H1 (cell line): Measurements from ENCODE around the gene ANO6. TPM values are rescaled to one million over a fixed set of nuclear protein-coding genes. Genes with fewer than 3 reads are reported as not detected.

Experiments used
- CTCF ChIA-PET: fragments of 300-600 bp; sonication (Branson Sonifier 250); formaldehyde crosslinking; loops from one replicate; lab custom pipeline; 2021; ENCODE audit not compliant: partially characterized antibody; lab: Charles Lee
- POLR2A ChIA-PET: fragments of 300-600 bp; sonication (Branson Sonifier 250); formaldehyde crosslinking; loops from one replicate; lab custom pipeline; 2021; ENCODE audit warnings: inconsistent platforms; ENCODE audit not compliant: partially characterized antibody; lab: Charles Lee
- DNase-seq, 2 experiments: peaks; one replicate each; pipeline versions ENCODE4 v3.0.0 to v3.0.0-alpha.2; 2010 to 2022; ENCODE audit warnings: low spot score in 2 of 2, low read depth in 1 of 2, mixed read lengths in 1 of 2
- FAIRE-seq: peaks from 2 replicates; lab custom pipeline; 2011; peaks lifted over from hg19 to GRCh38; lab: Jason Lieb, UNC
- H2AFZ ChIP-seq: 2 replicates; pipeline ENCODE4 v1.8.1; 2012; ENCODE audit warnings: low read length, inconsistent platforms
- H2AK5ac ChIP-seq: 2 replicates; pipeline ENCODE4 v1.6.1; 2013; ENCODE audit warnings: low read depth, low read length
- H2BK120ac ChIP-seq: replicated peaks from 2 replicates; pipeline ENCODE3; 2013; ENCODE audit warnings: low read depth, low read length, inconsistent platforms
- H2BK12ac ChIP-seq: 2 replicates; pipeline ENCODE4 v1.6.1; 2013; ENCODE audit warnings: low read depth, low read length
- H2BK15ac ChIP-seq: 2 replicates; pipeline ENCODE4 v1.6.1; 2013; ENCODE audit warnings: low read length
- H2BK20ac ChIP-seq: 2 replicates; pipeline ENCODE4 v1.6.1; 2013; ENCODE audit warnings: low read length
- H2BK5ac ChIP-seq: 2 replicates; pipeline ENCODE4 v1.6.1; 2013; ENCODE audit warnings: low read depth, low read length
- H3K14ac ChIP-seq: 2 replicates; pipeline ENCODE4 v1.6.1; 2013; ENCODE audit warnings: inconsistent platforms; ENCODE audit not compliant: insufficient read length
- H3K18ac ChIP-seq: 2 replicates; pipeline ENCODE4 v1.6.1; 2013; ENCODE audit warnings: low read length; ENCODE audit errors: extremely low read depth
- H3K23ac ChIP-seq: 2 replicates; pipeline ENCODE4 v1.6.1; 2013; ENCODE audit warnings: inconsistent platforms; ENCODE audit not compliant: insufficient read length
- H3K23me2 ChIP-seq: 2 replicates; pipeline ENCODE4 v1.6.1; 2013; ENCODE audit warnings: low read depth, low read length
- H3K27ac ChIP-seq: 2 replicates; pipeline ENCODE4 v1.6.1; 2011; ENCODE audit warnings: low read depth, low read length, inconsistent platforms
- H3K27me3 ChIP-seq, 4 experiments: replicated peaks in 1 of 4; 1 replicate in 1 of 4; 2 replicates in 3 of 4; pipeline versions ENCODE4 v1.6.1 to v1.8.1; 2011 to 2013; ENCODE audit warnings: low read length in 3 of 4, mild to moderate bottlenecking in 3 of 4, inconsistent platforms in 2 of 4, mixed read lengths in 2 of 4, moderate library complexity in 1 of 4; ENCODE audit not compliant: control insufficient read depth in 3 of 4, insufficient read depth in 3 of 4; ENCODE audit errors: extremely low read depth in 1 of 4
- H3K36me3 ChIP-seq, 4 experiments: 2 replicates each; pipeline versions ENCODE4 v1.6.1 to v1.8.1; 2011 to 2013; ENCODE audit warnings: mild to moderate bottlenecking in 4 of 4, low read length in 3 of 4, moderate library complexity in 2 of 4, control low read depth in 1 of 4, inconsistent platforms in 1 of 4; ENCODE audit not compliant: insufficient read depth in 4 of 4, control insufficient read depth in 2 of 4
- H3K4ac ChIP-seq: replicated peaks from 2 replicates; pipeline ENCODE3; 2013; ENCODE audit warnings: low read length, low read depth, mixed read lengths, inconsistent platforms; ENCODE audit not compliant: insufficient read length
- H3K4me1 ChIP-seq, 4 experiments: replicated peaks in 1 of 4; 1 replicate in 1 of 4; 2 replicates in 3 of 4; pipeline versions ENCODE4 v1.6.1 to v1.8.1; 2011 to 2013; ENCODE audit warnings: low read length in 3 of 4, inconsistent platforms in 2 of 4, mixed read lengths in 1 of 4; ENCODE audit not compliant: insufficient read depth in 4 of 4, control insufficient read depth in 3 of 4
- H3K4me2 ChIP-seq, 2 experiments: 2 replicates each; pipeline versions ENCODE4 v1.6.1 to v1.8.1; 2011 to 2013; ENCODE audit warnings: low read depth in 2 of 2, low read length in 2 of 2, control low read depth in 1 of 2, inconsistent platforms in 1 of 2, mild to moderate bottlenecking in 1 of 2; ENCODE audit not compliant: insufficient read depth in 1 of 2
- H3K4me3 ChIP-seq, 4 experiments: fragments of 200-600, 300-600 bp in 1 of 4; sonication (generic), shearing (Covaris generic), sonication (Bioruptor Twin) in 1 of 4; 2 replicates each; pipeline versions ENCODE4 v1.5.1 to v1.8.1; 2011 to 2016; ENCODE audit warnings: low read length in 4 of 4, low read depth in 3 of 4, control low read depth in 2 of 4, inconsistent platforms in 2 of 4, mild to moderate bottlenecking in 2 of 4, mixed read lengths in 1 of 4, moderate library complexity in 1 of 4; ENCODE audit not compliant: insufficient read depth in 2 of 4; ENCODE audit errors: extremely low read depth in 1 of 4
- H3K56ac ChIP-seq: replicated peaks from 2 replicates; pipeline ENCODE3; 2013; ENCODE audit warnings: low read depth, mild to moderate bottlenecking, mixed read lengths, low read length, inconsistent platforms; ENCODE audit not compliant: insufficient read length
- H3K79me1 ChIP-seq: 2 replicates; pipeline ENCODE4 v1.6.1; 2013; ENCODE audit warnings: low read depth, low read length, control low read depth
- H3K79me2 ChIP-seq, 2 experiments: 2 replicates each; pipeline versions ENCODE4 v1.6.1 to v1.8.1; 2012 to 2013; ENCODE audit warnings: low read length in 2 of 2, mild to moderate bottlenecking in 2 of 2, inconsistent platforms in 1 of 2; ENCODE audit not compliant: insufficient read depth in 2 of 2, control insufficient read depth in 1 of 2
- H3K9ac ChIP-seq, 4 experiments: replicated peaks in 1 of 4; 1 replicate in 1 of 4; 2 replicates in 3 of 4; pipeline versions ENCODE4 v1.6.1 to v1.8.1; 2011 to 2013; ENCODE audit warnings: low read depth in 3 of 4, low read length in 3 of 4, control low read depth in 2 of 4, mild to moderate bottlenecking in 2 of 4, moderate library complexity in 2 of 4, inconsistent platforms in 1 of 4; ENCODE audit errors: extremely low read depth in 1 of 4
- H3K9me3 ChIP-seq, 2 experiments: 2 replicates each; pipeline versions ENCODE4 v1.6.1 to v1.8.1; 2012 to 2013; ENCODE audit warnings: mild to moderate bottlenecking in 2 of 2, moderate library complexity in 2 of 2, control low read depth in 1 of 2, inconsistent platforms in 1 of 2, low read depth in 1 of 2, low read length in 1 of 2, mixed read lengths in 1 of 2; ENCODE audit not compliant: insufficient read depth in 2 of 2
- H4K20me1 ChIP-seq, 2 experiments: replicated peaks in 1 of 2; 2 replicates each; pipeline versions ENCODE3 to v1.8.1; 2011 to 2013; ENCODE audit warnings: inconsistent platforms in 2 of 2, low read length in 2 of 2, mild to moderate bottlenecking in 1 of 2; ENCODE audit not compliant: insufficient read depth in 2 of 2, control insufficient read depth in 1 of 2
- H4K5ac ChIP-seq: 2 replicates; pipeline ENCODE4 v1.6.1; 2013; ENCODE audit warnings: low read length, low read depth, mixed read lengths, inconsistent platforms; ENCODE audit not compliant: insufficient read length
- H4K8ac ChIP-seq: 2 replicates; pipeline ENCODE4 v1.8.0; 2013; ENCODE audit warnings: mild to moderate bottlenecking, moderate library complexity, low read length, inconsistent platforms; ENCODE audit not compliant: insufficient read depth; ENCODE audit errors: extremely low read depth
- H4K91ac ChIP-seq: replicated peaks from 2 replicates; pipeline ENCODE3; 2013; ENCODE audit warnings: low read length, mixed read lengths, inconsistent platforms; ENCODE audit not compliant: insufficient read length
- BACH1 ChIP-seq: IDR thresholded peaks from 2 replicates; pipeline ENCODE4 v1.6.1; 2012; ENCODE audit warnings: low read length, improper control_type of control experiment
- CREB1 ChIP-seq: IDR thresholded peaks from 2 replicates; pipeline ENCODE4 v1.6.1; 2012; ENCODE audit warnings: inconsistent platforms
- EGR1 ChIP-seq: IDR thresholded peaks from 2 replicates; pipeline ENCODE4 v1.6.1; 2011; ENCODE audit warnings: low read depth, low read length, borderline replicate concordance
- JUND ChIP-seq: IDR thresholded peaks from 2 replicates; pipeline ENCODE4 v1.6.1; 2011; ENCODE audit warnings: mild to moderate bottlenecking, improper control_type of control experiment, low read length
- KDM1A ChIP-seq: fragments of 200-600, 300-600 bp; sonication (generic); IDR thresholded peaks from 2 replicates; pipeline ENCODE4 v1.7.1; 2016; ENCODE audit warnings: mild to moderate bottlenecking, low read length, borderline replicate concordance
- PHF8 ChIP-seq: fragments of 200-600 bp; sonication (generic); conservative IDR thresholded peaks from 2 replicates; pipeline ENCODE4 v1.7.1; 2012; ENCODE audit warnings: low read depth, mild to moderate bottlenecking, inconsistent platforms, low read length, moderate library complexity
- RBBP5 ChIP-seq: IDR thresholded peaks from 2 replicates; pipeline ENCODE4 v1.7.1; 2012; ENCODE audit warnings: low read depth, mild to moderate bottlenecking, inconsistent platforms, low read length, moderate library complexity, borderline replicate concordance
- SIN3A ChIP-seq, 2 experiments: IDR thresholded peaks in 1 of 2; conservative IDR thresholded peaks in 1 of 2; 2 replicates each; pipeline ENCODE4 v1.6.1; 2011 to 2012; ENCODE audit warnings: low read length in 2 of 2, improper control_type of control experiment in 1 of 2, low read depth in 1 of 2, mild to moderate bottlenecking in 1 of 2
- SP4 ChIP-seq: IDR thresholded peaks from 2 replicates; pipeline ENCODE4 v1.6.1; 2012; ENCODE audit warnings: low read length, inconsistent platforms
- WGBS, 2 experiments: shearing (Covaris generic) in 1 of 2; methylation state at CpG; one replicate each; pipeline versions ENCODE4 v1.1.6 to v1.1.7; 2013 to 2015; ENCODE audit warnings: low lambda C conversion rate in 2 of 2, mixed read lengths in 2 of 2, inconsistent platforms in 1 of 2, low coverage in 1 of 2, missing lambda C conversion rate in 1 of 2; ENCODE audit not compliant: insufficient replicate concordance in 2 of 2, insufficient coverage in 1 of 2, insufficient read length in 1 of 2; ENCODE audit errors: extremely low coverage in 1 of 2, missing lambda C conversion rate in 1 of 2; 5-methylcytosine and 5-hydroxymethylcytosine counted together
- polyA plus RNA-seq, 7 experiments: library from polyadenylated mRNA; depleted of rRNA in 3 of 7; stranded (reverse) in 5 of 7; unstranded in 2 of 7; fragments of >200 nt in 5 of 7; fragments of 200-250 nt in 2 of 7; gene quantifications; 1 replicate in 5 of 7; 2 replicates in 1 of 7; 4 replicates in 1 of 7; pipeline versions ENCODE4 v1.2.1 to v1.2.3, GENCODE V29; 2011 to 2013; ENCODE audit warnings: missing spikeins in 2 of 7, mixed read lengths in 2 of 7
- total RNA-seq: library from RNA; stranded (reverse); fragmentation: NEBNext Ultra II Directional; extraction: Animal tissue kit (Norgen Biotek cat#: 25700); gene quantifications from 2 replicates; pipeline ENCODE4 v1.2.1, GENCODE V29; 2021

The ANO6 gene
- total and polyA plus RNA-seq, 2 of the 8 experiments (the other 6 are each of a cell fraction or from before 2014, with no cell fraction given), result 15.1 to 39.7 TPM

- Histone ChIP-seq H3K23me2 (no peaks in the 10 kb centered on the region), H3K23ac (no peak overlapping the region), H4K5ac (no peak overlapping the region), H3K9me3 (no peaks in the 10 kb centered on the region), H3K4me2 (no peak overlapping the region), H3K4me3 (no peak overlapping the region), H3K27ac (no peak overlapping the region), H2BK5ac (no peak overlapping the region), H3K14ac (no peak overlapping the region), H3K56ac (no peak overlapping the region), H3K79me2 (peaks cover 0 to 19% of the 10 kb centered on the region in 2 experiments; a peak in 1 of 4 replicates), H2AFZ (no peak overlapping the region), H2BK12ac (no peak overlapping the region), H3K18ac (no peak overlapping the region), H3K27me3 (no peaks in the 10 kb centered on the region), H4K91ac (no peak overlapping the region), H3K36me3 (no peaks in the 10 kb centered on the region), H2AK5ac (no peak overlapping the region), H3K79me1 (no peaks in the 10 kb centered on the region; the same call in 1 of the 2 replicates), H2BK120ac (no peak overlapping the region), H4K8ac (no peak overlapping the region), H3K9ac (no peak overlapping the region), H3K4ac (no peak overlapping the region), H3K4me1 (peaks cover 0 to 6% (median 2%) of the 10 kb centered on the region in 4 experiments; a peak in 2 of 7 replicates), H4K20me1 (peaks cover 0 to 2% of the 10 kb centered on the region in 2 experiments), H2BK20ac (no peak overlapping the region), H2BK15ac (no peak overlapping the region)
- WGBS, 2 experiments, result 88% methylated on average over 2 of the region's 2 CpGs; no CpG with 5 or more reads in 1 of the 2 experiments
- ChIA-PET POLR2A (interaction anchor here (1.2 kb wide), 1 partner anchor 21 kb away, joined by 3 read pairs; no protein-coding TSS in a partner anchor), CTCF (interaction anchor here (0.9 to 2.8 kb wide), 3 partner anchors 22 to 106 kb away, joined by 3 to 13 read pairs (median 4); no protein-coding TSS in a partner anchor)
- FAIRE-seq (no peak), DNase-seq (no peak)
- TF ChIP-seq SP4, result no peak
- TF ChIP-seq PHF8, result no peak
- no peak for TF ChIP-seq KDM1A
- no peak for TF ChIP-seq CREB1
- TF ChIP-seq EGR1, result no peak
- TF ChIP-seq BACH1, result no peak
- no peak for TF ChIP-seq SIN3A (conservative IDR thresholded peaks at IDR 0.05 in 1 of 2, IDR thresholded peaks at IDR 0.05 in 1 of 2; ENCODE audit: low read depth in 1 of 2, low read length in 2 of 2)
- TF ChIP-seq RBBP5, result no peak
- no peak for TF ChIP-seq JUND
Observed at GRCh38 chr12:45290216-45290605, 74.3 kb downstream of the ANO6 start.
